ENCODE measurements around the gene DTX3.

DTX3 gene

DNA sequence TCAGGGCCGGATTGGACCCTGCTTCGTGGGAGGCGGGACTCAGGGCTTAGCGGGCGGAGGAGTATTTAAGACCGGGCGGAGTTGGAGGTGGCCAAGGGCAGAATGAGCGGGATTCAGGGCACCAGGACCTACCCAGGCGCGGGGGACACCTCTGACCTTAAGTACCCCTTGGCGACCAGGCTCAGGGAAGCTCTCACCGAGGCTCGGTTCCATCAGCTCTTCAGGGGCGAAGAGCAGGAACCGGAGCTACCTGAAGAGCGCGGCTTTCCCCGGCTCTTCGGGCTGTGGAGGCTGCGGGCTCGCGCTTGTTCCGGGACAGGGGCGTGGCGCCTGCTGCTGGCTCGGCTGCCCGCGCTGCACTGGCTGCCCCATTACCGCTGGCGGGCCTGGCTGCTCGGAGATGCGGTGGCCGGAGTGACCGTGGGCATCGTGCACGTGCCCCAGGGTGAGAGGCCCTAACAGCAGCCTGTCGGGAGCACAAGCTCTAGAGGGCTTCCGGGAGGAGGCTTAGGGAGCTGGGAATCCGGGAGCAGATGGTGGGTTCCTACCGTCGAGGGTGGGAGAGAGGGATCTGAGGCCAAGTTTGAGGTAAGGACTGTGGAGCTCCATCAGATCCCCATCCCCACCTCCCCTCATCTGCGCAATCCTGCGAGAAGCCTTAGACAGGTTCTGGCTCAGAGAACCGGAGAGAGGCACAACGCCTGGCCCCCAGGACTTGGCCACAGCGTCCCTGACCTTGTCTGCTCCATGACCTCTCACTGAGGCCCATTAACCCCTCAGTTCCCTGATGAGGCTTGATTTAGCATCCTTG is 15.0 kb downstream of the DTX3 start:
- in situ Hi-C loops (cut with MboI; ENCODE audit: low sequenced_read_pairs) = no loop called here

DNA sequence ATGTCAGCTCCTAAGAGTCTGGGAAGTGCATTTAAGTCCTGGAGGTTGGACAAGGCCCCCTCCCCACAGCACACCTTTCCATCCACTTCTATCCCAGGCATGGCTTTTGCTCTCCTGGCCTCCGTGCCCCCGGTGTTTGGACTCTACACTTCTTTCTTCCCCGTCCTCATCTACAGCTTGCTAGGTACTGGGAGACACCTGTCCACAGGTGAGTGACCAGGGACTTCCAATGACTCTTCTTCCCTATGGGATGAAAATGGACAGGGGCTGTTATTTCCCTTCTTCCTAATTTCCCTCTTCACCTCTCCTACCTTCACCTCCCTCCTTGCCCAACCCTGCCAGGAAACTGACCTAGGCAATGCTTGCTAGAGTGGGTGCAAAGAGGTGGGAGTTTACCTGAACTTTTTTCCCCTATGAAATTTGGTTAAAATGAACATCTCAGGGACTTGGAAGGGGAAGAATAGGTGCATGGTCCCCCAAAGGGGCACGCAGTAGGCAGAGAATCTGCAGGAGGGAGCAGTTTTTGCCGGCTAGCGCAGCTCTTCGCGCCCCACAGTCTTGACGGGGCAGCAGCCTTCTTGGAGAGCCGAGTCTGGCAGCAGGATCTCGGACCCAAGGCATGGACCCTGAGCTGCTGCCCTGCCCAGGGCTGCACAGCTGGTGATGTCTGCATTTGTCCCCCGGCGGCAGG is 15.8 kb downstream of the DTX3 start:
- in situ Hi-C loops (cut with MboI; ENCODE audit: low sequenced_read_pairs) = no loop called here

DNA sequence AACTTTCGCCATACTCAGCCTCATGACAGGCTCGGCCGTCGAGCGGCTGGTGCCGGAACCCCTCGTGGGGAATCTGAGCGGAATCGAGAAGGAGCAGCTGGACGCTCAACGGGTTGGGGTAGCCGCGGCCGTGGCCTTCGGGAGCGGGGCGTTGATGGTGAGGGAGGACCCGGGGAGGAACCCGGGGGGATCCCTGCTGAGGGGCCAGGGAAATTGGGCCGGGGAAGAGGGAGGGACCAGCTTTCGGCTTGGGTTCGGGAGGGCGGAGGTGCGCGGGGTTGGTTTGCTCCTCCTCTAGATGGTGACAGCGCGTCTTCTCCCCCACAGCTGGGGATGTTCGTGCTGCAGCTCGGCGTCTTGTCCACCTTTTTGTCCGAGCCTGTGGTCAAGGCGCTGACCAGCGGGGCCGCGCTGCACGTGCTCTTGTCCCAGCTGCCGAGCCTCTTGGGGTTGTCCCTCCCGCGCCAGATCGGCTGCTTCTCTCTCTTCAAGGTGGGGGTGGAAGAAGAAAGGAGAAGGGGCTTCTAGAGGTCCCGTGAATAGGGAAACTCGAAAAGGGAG is 16.4 kb downstream of the DTX3 start:
- in situ Hi-C loops (cut with MboI; ENCODE audit: low sequenced_read_pairs) = no loop called here

DNA sequence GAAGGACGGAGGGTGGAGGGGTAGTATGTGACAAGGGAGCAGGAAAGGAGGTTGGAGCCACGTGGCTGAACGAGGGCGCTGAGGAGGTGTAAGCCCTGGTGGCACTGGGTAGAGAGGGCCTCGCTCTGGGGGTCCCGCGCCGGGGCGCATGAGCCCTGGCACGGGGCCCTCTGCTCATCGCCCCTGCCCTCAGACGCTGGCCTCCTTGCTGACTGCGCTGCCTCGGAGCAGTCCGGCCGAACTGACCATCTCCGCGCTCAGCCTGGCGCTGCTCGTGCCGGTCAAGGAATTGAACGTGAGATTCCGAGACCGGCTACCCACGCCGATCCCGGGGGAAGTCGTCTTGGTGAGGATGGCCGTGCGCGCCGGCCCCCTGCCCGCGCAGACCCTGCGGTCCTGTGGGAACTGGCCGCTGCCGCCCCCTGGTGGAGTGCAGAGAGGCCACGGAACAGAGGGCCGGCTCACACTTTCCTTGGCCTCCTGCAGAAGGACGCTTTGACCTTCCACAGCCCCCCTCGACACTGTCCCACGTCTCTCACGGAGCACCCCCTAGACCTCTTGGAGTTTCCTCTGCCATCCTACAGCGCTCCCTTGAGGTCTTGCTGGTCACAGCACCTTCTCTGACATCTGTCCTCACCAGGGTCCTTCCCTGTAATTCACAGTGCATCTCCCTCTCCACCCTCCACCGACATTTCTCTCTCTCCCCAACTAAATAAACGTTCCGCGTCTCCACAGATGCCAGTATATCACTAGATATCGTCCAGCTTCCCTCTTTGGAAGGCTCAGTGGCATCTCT is 17.1 kb downstream of the DTX3 start:
- in situ Hi-C loops (cut with MboI; ENCODE audit: low sequenced_read_pairs) = no loop called here

DNA sequence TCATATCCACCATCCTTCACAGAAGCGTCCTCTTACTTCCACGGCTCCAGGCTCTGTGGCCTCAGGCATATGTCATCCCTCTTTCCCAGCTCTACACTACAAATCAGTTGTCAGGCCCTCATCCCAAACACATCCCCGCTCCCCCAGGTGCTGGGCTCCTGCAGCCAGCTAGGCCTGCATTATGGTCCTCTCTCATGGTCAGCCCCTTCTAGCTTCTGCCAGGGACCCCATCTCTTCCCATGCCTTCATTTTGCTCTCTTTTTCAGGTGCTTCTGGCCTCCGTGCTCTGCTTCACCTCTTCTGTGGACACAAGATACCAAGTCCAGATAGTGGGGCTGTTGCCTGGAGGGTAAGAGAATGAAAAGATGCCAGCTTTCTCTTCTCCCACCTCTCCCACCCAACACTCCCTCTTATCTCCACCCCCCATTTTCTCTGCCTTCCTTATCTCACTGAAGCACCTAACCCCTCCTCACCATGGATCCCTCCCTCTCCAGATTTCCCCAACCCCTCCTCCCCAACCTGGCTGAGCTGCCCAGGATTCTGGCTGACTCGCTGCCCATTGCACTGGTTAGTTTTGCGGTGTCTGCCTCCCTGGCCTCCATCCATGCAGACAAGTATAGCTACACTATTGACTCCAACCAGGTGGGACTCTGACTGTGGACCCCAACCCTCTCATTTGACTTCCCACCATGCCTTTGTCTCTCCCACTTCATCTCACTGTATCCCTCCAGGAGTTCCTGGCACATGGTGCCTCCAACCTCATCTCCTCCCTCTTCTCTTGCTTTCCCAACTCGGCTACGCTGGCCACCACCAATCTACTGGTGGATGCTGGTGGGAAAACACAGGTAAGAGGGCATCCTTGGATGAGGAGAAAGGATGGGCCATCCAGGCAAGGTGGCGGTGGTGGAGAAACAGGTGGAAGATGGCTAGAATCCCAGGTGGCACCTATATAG is 17.9 kb downstream of the DTX3 start:
- in situ Hi-C loops (cut with MboI; ENCODE audit: low sequenced_read_pairs) = no loop called here

DNA sequence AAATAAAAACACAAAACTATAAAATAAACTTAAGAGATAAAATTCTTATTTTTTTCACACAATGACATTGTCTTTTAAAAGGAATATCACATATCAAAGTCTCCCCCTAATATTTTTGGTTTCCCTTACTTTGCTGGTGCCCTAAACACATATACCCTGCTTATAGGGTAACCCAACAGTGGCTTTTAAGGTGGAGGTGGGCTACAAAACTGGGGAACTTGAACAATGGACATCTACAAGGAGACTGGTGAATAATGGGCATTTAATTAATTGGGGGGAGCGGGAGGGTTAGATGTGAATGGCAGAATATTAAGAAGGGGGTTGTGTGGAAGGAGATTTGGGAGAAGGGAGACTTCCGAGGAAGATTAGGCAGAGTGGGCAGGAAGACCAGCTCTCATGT is 18.8 kb downstream of the DTX3 start:
- in situ Hi-C loops (cut with MboI; ENCODE audit: low sequenced_read_pairs) = no loop called here

DNA sequence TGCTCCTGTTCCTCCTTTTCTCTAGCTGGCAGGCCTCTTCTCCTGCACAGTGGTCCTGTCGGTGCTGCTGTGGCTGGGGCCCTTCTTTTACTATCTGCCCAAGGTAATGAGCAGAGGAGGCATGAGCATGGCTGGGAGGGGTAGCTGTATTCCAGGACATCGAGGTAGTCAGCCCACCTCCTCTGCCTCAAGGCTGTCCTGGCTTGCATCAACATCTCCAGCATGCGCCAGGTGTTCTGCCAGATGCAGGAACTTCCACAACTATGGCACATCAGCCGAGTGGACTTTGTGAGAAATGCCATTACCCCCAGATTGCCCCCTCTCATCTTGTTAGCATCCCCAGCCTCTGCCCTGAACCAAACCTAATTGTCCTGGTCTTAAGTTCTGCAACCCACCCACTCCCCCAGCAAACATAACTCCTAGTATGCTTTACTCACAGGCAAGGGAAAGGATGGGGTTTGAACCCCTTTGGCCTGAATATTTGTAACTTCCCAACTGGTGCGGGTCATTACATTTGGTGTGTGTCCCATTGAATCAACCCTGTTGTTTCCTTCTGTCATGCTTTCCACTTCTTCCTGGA is 19.3 kb downstream of the DTX3 start:
- in situ Hi-C loops (cut with MboI; ENCODE audit: low sequenced_read_pairs) = no loop called here

DNA sequence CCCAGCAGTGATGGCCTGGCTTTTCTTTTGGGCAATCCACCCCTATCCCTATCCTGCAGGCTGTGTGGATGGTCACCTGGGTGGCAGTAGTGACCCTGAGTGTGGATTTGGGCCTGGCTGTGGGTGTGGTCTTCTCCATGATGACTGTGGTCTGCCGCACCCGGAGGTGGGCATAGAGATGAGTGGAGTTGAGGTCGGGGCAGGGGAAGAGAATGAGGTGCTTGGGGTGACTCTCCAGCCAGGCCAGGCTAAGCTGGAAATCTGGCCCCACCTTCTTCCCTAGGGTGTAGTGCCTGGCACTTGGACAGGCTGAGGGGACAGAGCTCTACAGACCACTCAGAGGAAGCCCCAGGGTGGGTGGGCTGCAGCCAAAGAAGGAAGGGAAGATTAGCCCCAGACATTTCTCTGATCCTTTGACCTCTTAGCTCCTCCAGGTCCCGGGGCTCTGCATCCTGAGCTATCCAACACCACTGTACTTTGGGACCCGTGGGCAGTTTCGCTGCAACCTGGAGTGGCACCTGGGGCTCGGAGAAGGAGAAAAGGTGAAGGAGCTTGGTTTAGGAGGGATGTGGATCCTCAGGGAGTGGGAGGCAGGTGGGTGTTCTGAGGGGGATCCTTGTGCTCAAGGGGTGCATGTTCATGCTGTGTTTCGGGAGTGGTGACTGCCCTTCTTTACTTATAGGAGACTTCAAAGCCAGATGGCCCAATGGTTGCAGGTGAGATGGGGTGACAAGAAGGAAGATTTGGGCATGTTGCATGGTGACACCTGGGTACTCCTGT is 20.0 kb downstream of the DTX3 start:
- in situ Hi-C loops (cut with MboI; ENCODE audit: low sequenced_read_pairs) = no loop called here

DNA sequence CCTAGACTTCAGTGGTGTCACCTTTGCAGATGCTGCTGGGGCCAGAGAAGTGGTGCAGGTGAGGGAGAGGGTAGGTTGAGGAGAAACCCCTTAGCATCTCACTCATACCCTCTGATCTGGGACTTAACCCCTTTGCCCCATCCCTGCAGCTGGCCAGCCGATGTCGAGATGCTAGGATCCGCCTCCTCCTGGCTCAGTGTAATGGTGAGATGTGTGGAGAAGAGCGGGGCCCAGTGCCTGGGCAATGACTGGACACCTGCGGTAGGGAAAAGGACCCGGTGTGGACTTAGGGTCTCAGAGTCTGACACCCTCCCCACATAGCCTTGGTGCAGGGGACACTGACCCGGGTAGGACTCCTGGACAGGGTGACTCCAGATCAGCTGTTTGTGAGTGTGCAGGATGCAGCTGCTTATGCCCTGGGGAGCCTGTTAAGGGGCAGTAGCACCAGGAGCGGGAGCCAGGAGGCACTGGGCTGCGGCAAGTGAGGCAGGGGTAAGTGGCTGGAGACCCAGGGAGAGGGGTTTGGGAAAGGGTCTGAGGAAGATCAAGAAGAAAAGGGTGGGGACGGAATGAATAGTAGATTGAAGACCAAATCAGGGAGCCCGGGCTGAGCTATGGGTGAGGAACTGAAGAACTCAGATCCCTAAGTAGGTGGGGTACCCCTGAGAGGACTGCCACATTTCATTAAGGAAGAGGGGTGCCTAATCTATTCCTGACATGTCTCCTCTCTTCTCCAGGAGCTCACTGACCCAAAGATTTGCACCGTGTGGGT is 20.8 kb downstream of the DTX3 start:
- in situ Hi-C loops (cut with MboI; ENCODE audit: low sequenced_read_pairs) = no loop called here

DNA sequence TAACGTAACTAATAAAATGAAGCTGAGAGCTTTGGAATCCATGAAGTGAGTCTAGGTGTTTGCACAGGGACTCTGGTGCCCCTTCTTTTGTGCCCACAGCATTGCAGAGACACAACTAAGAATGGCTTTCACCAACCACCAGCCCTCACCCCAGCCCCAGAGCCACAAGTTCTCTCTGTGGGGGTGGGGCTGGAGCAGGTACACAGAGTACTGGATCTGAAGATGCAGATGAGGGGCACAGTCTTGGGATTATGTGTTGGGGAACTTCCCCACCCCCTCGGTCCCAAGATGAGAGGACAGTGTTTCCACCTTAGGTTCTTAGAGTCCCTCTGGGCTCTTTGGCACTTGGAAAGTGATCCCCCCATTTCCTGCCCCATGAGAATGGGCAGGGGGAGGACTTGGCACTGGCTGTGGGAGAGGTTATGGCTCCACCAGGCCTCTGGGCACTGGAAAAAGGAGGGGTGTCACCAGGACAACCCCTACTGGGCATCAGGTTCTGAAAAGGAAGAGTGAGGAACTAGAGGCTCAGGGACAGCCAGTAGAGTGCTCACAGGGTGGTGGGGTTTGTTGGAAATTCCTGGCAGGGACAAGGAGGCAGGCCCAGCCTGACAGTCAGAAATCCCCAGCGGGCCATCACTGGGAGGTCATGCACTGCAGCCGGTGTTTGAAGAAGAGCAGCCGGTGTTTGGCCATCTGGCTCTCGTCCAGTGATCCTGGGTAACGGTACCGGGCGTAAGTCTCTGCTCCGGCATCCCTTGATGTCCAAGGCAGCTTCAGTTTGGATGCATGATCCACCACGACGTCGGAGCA is 21.7 kb downstream of the DTX3 start:
- in situ Hi-C loops (cut with MboI; ENCODE audit: low sequenced_read_pairs) = no loop called here

DNA sequence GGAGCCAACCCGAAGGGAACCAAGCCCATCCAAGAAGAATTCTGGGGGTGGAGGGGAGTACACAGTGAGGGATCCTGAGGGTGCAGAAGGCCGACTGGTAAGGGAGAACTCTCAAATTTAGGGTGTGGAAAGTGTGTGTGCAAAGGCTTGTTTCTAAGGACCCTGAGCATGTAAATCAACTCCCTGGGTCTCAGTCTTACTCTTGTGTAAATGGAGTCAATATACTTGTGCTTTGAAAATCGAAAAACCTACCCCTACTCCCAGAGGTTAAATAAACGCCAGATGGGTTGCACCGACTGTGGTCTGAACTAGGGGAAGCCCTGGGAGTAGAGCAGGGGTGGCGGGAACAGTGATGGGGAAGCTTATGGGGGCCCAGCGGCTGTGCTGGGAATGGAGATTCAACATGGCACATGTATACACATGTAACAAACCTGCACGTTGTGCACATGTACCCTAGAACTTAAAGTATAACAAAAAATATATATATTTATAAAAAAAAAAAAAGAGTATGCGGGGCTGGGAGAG is 22.4 kb downstream of the DTX3 start:
- in situ Hi-C loops (cut with MboI; ENCODE audit: low sequenced_read_pairs) = no loop called here

DNA sequence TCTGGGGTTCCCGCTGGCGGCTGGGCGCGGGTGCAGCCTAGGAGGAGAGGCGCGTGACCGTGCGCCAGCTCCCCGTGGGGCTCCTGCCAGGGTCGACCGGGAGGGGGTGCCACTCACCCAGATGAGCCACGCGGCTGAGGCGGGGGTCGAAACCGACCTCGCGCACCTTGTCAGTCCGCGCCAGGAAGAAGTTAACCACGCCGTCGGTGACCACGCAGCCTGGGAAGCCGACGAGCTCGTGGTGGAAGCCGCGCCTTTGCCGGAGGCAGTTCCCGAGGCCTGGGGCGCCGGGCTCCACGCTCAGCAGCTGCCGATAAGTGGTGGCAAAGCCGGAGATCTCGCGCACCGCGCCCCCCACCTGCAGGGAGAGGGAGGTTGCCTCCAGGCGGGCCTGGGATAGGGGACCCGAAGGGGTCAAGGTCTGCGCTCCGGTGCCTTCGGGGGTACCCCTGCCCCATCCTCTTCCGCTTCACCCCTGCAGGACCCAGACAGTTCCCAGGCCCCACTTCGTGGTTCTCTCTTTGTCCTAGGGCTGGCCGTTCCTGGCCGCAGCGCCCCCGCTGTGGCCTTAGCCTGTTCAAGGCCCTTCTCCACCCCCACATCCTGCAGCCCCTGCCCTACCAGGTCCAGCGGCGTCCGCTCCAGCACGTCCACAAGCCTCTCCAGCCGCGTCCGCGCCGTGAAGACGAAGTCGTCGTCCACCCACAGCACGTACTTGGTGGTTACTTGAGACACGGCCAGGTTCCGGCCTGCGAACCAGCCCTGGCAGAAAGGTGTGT is 23.1 kb downstream of the DTX3 start:
- in situ Hi-C loops (cut with MboI; ENCODE audit: low sequenced_read_pairs) = no loop called here

DNA sequence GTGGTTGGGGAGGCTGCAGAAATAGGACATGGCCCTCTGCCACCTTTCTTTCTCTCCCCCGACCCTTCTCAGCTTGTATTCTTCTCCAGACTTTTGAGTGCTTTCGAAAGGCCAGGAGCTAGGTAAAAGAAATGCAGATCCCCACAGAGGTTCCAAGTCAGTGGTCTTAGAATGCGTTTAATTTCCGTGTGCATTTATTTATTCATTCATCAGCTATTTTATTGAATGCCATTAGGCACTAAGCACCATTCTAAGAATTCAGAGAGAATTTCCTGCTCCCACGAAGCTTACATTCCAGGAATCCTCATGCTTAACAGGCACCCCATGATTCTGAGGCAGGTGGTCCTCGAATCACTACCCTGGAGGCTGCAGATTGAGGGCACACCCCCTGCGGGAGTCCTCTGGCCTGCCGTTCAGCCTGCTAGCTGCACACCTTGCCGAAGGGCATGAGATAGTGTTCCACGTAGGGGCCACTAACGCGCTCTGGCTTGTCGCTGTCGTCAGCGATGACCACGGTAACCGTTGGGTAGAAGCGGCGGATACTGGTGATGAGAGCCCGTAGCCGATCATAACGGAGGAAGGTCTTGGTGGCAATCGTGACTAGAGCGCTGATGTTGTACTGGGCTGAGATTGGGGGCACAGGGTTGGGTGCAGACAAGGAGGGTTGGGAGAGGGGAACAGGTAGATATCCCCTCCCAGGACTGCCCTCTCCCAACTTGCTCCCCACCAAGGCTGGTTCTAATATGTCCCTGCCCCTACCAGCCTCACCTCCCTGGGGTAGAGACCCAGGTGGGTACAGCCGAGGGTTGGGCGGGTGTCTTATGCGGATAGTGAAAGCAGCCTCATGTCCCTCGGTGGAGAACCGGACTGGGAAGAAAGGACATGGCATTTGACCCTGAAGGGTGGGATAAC is 23.9 kb downstream of the DTX3 start:
- in situ Hi-C loops (cut with MboI; ENCODE audit: low sequenced_read_pairs) = no loop called here

DNA sequence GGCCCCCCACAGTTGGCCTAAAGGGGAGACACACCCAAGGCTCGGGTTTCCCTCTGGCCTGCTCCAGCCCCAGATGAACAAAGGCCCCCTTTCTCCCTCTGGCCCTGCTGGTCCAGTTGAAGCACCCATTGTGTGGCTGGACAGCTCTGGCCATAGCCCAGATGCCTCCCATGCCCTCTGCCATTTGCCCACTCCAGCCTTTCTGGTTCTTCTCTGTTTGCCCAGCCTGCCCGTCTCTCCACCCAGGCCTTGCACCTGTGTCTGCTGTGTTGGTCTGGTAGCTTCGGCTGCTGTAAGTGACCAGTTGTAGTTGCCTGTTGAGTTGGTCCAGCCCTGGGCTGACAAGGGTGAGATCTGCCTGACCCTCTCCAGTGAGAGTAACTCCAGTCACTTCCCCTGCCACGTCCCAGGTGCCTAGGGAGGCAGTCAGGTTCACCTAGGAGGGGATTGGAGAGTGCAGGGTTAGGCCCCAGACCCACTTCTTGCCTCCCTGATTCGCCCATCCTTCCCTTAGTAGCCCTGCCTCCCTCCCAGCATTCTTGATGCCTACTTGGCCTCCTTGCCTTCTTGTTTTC is 25.4 kb downstream of the DTX3 start:
- in situ Hi-C loops (cut with MboI; ENCODE audit: low sequenced_read_pairs) = no loop called here

DNA sequence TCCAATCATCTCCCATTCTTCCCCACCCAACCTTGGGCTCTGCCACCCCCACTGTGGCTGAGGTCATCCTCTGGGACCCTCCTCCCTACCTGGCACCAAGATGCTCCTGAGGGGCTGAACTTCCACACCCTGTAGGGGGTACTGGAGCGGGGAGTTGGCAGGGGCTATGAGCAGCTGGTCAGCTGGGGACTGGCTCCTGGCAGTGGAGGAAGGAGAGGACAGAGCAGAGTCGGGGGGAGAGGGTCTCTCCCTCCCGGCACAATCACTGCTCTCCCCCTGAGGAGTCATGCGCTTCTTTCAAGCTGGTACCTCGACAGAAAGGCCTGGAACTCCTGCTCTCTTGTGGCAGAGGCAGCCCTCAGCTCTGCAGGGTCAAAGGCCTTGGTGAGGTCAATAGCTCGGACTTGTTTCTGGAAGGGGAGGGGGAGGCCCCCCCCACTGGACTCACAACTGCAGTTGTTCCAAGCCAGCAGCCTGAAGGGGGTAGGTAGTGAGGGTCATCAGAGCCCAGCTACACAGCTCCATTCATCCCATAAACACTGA is 26.3 kb downstream of the DTX3 start:
- in situ Hi-C loops (cut with MboI; ENCODE audit: low sequenced_read_pairs) = no loop called here
